SK-N-SH (cell line): ENCODE data around the gene B3GNT7. TPM values are rescaled to one million over a fixed set of nuclear protein-coding genes. Genes with fewer than 3 reads are reported as not detected.

Experiments used
- CTCF ChIA-PET: fragments of 300-600, 350-600 bp; formaldehyde crosslinking; extraction: SDS; loops from one replicate; lab custom pipeline; 2021; lab: Yijun Ruan, JAX
- POLR2A ChIA-PET: fragments of 350-600 bp; sonication (Branson Sonifier 250); formaldehyde crosslinking; extraction: SDS; loops from one replicate; lab custom pipeline; 2020; ENCODE audit warnings: antibody characterized with exemption, inconsistent platforms; lab: Yijun Ruan, JAX
- DNase-seq: peaks from one replicate; pipeline ENCODE4 v3.0.0; 2012
- H2AFZ ChIP-seq: fragments of 200-600 bp; sonication (generic); 2 replicates; pipeline ENCODE4 v1.8.1; 2016; ENCODE audit warnings: antibody characterized with exemption, mild to moderate bottlenecking, low read depth
- H3F3A ChIP-seq: fragments of 200-600 bp; sonication (generic); replicated peaks from 2 replicates; pipeline ENCODE3; 2016; ENCODE audit warnings: antibody characterized with exemption, mild to moderate bottlenecking; ENCODE audit not compliant: insufficient read depth
- H3K27ac ChIP-seq, 2 experiments: fragments of 200-500 bp in 1 of 2; fragments of 200-600 bp in 1 of 2; sonication (Bioruptor generic) in 1 of 2; sonication (generic), shearing (Covaris generic) in 1 of 2; 2 replicates each; pipeline versions ENCODE4 v1.5.1 to v1.6.1; 2014 to 2016; ENCODE audit warnings: low read depth in 2 of 2, inconsistent platforms in 1 of 2, low read length in 1 of 2, mild to moderate bottlenecking in 1 of 2, mixed read lengths in 1 of 2
- H3K27me3 ChIP-seq: fragments of 200-600 bp; sonication (generic), shearing (Covaris generic); 2 replicates; pipeline ENCODE4 v1.6.1; 2016; ENCODE audit warnings: mixed run types; ENCODE audit not compliant: insufficient read depth
- H3K36me3 ChIP-seq, 2 experiments: fragments of 200-500 bp in 1 of 2; fragments of 200-600 bp in 1 of 2; sonication (Bioruptor generic) in 1 of 2; sonication (generic) in 1 of 2; replicated peaks in 1 of 2; 2 replicates each; pipeline versions ENCODE3 to v1.5.1; 2014 to 2016; ENCODE audit warnings: low read length in 1 of 2, mild to moderate bottlenecking in 1 of 2; ENCODE audit not compliant: insufficient read depth in 2 of 2, control insufficient read depth in 1 of 2
- H3K4me1 ChIP-seq, 2 experiments: fragments of 200-500 bp in 1 of 2; fragments of 200-600 bp in 1 of 2; sonication (Bioruptor generic) in 1 of 2; sonication (generic), shearing (Covaris generic) in 1 of 2; 2 replicates each; pipeline versions ENCODE4 v1.5.1 to v1.6.1; 2014 to 2016; ENCODE audit warnings: low read depth in 1 of 2, low read length in 1 of 2, mixed run types in 1 of 2; ENCODE audit not compliant: insufficient read depth in 2 of 2, control insufficient read depth in 1 of 2
- H3K4me2 ChIP-seq: fragments of 200-600 bp; sonication (generic), shearing (Covaris generic); 2 replicates; pipeline ENCODE4 v1.6.1; 2017; ENCODE audit warnings: mixed run types
- H3K4me3 ChIP-seq, 2 experiments: fragments of 200-500 bp in 1 of 2; fragments of 200-600 bp in 1 of 2; sonication (Bioruptor generic) in 1 of 2; sonication (generic), shearing (Covaris generic) in 1 of 2; 2 replicates each; pipeline versions ENCODE4 v1.5.1 to v1.8.1; 2014 to 2016; ENCODE audit warnings: low read depth in 2 of 2, inconsistent platforms in 1 of 2, low read length in 1 of 2, mild to moderate bottlenecking in 1 of 2, mixed read lengths in 1 of 2, moderate library complexity in 1 of 2
- H3K79me2 ChIP-seq: fragments of 200-600 bp; sonication (generic); 2 replicates; pipeline ENCODE4 v1.8.1; 2017; ENCODE audit warnings: mild to moderate bottlenecking; ENCODE audit not compliant: insufficient read depth
- H3K9ac ChIP-seq: fragments of 200-600 bp; sonication (generic); 2 replicates; pipeline ENCODE4 v1.6.1; 2017; ENCODE audit warnings: mixed run types
- H3K9me2 ChIP-seq: fragments of 200-600 bp; sonication (generic); 2 replicates; pipeline ENCODE4 v1.6.1; 2017; ENCODE audit warnings: mixed run types
- H3K9me3 ChIP-seq: fragments of 200-600 bp; sonication (generic); 2 replicates; pipeline ENCODE4 v1.6.1; 2017; ENCODE audit warnings: mixed run types, mild to moderate bottlenecking, moderate library complexity
- H4K20me1 ChIP-seq: fragments of 200-600 bp; sonication (generic); 2 replicates; pipeline ENCODE4 v1.6.1; 2017; ENCODE audit warnings: mild to moderate bottlenecking, mixed run types; ENCODE audit not compliant: insufficient read depth
- CTCF ChIP-seq: fragments of 200-600 bp; sonication (generic); IDR thresholded peaks from 2 replicates; pipeline ENCODE4 v1.6.1; 2017; ENCODE audit warnings: antibody characterized with exemption, mild to moderate bottlenecking, moderate library complexity
- ELF1 ChIP-seq: IDR thresholded peaks from 2 replicates; pipeline ENCODE4 v1.4.0; 2012
- EP300 ChIP-seq, 2 experiments: IDR thresholded peaks; 2 replicates each; pipeline versions ENCODE4 v1.4.0 to v1.6.1; 2012; ENCODE audit warnings: borderline replicate concordance in 1 of 2, low read depth in 1 of 2, low read length in 1 of 2
- EZH2phosphoT487 ChIP-seq: fragments of 200-600 bp; sonication (generic); IDR thresholded peaks from 2 replicates; pipeline ENCODE4 v1.6.1; 2017; ENCODE audit warnings: low read depth, mixed run types, mild to moderate bottlenecking, antibody characterized with exemption, moderate library complexity, borderline replicate concordance
- GABPA ChIP-seq: IDR thresholded peaks from 2 replicates; pipeline ENCODE4 v1.4.0; 2012; ENCODE audit warnings: low read depth, mild to moderate bottlenecking
- MXI1 ChIP-seq: IDR thresholded peaks from 2 replicates; pipeline ENCODE4 v1.6.1; 2012; ENCODE audit warnings: mild to moderate bottlenecking, low read depth, low read length, improper control_type of control experiment
- RAD21 ChIP-seq: IDR thresholded peaks from 2 replicates; pipeline ENCODE4 v1.6.1; 2012; ENCODE audit warnings: mild to moderate bottlenecking, low read length
- RCOR1 ChIP-seq: fragments of 150-350 bp; IDR thresholded peaks from 2 replicates; pipeline ENCODE4 v1.6.1; 2017; ENCODE audit warnings: antibody characterized with exemption, low read length
- REST ChIP-seq: IDR thresholded peaks from 2 replicates; pipeline ENCODE4 v1.6.1; 2012; ENCODE audit warnings: mild to moderate bottlenecking, low read depth, low read length, moderate library complexity
- RFX5 ChIP-seq: IDR thresholded peaks from 2 replicates; pipeline ENCODE4 v1.6.1; 2012; ENCODE audit warnings: mild to moderate bottlenecking, improper control_type of control experiment, low read length
- RXRA ChIP-seq: IDR thresholded peaks from 2 replicates; pipeline ENCODE4 v1.4.0; 2012; ENCODE audit warnings: low read depth, mild to moderate bottlenecking, borderline replicate concordance
- SIN3A ChIP-seq: IDR thresholded peaks from 2 replicates; pipeline ENCODE4 v1.6.1; 2012; ENCODE audit warnings: low read depth, mild to moderate bottlenecking, low read length, moderate library complexity, borderline replicate concordance
- TEAD4 ChIP-seq: IDR thresholded peaks from 2 replicates; pipeline ENCODE4 v1.4.0; 2012; ENCODE audit warnings: mild to moderate bottlenecking, borderline replicate concordance; ENCODE audit not compliant: insufficient read depth
- USF1 ChIP-seq: IDR thresholded peaks from 2 replicates; pipeline ENCODE4 v1.4.0; 2012; ENCODE audit warnings: low read depth, borderline replicate concordance
- WGBS: methylation state at CpG from one replicate; pipeline ENCODE4 v1.1.6; 2017; ENCODE audit warnings: low lambda C conversion rate; 5-methylcytosine and 5-hydroxymethylcytosine counted together
- polyA plus RNA-seq, 3 experiments: library from polyadenylated mRNA; depleted of rRNA; stranded (reverse); fragments of >200 nt; gene quantifications; 2 replicates each; pipeline ENCODE4 v1.2.3, GENCODE V29; 2012
- TF ChIP-seq, protein P1 (sequence below): IDR thresholded peaks from 2 replicates; pipeline ENCODE4 v1.4.0; 2012; ENCODE audit warnings: low read depth
- TF ChIP-seq, protein P2 (sequence below): IDR thresholded peaks from 2 replicates; pipeline ENCODE4 v1.4.0; 2012; ENCODE audit warnings: low read depth, borderline replicate concordance

B3GNT7 gene
- polyA plus RNA-seq, 1 of the 3 experiments (the other 2 are of a cell fraction), result 0.12 TPM

DNA sequence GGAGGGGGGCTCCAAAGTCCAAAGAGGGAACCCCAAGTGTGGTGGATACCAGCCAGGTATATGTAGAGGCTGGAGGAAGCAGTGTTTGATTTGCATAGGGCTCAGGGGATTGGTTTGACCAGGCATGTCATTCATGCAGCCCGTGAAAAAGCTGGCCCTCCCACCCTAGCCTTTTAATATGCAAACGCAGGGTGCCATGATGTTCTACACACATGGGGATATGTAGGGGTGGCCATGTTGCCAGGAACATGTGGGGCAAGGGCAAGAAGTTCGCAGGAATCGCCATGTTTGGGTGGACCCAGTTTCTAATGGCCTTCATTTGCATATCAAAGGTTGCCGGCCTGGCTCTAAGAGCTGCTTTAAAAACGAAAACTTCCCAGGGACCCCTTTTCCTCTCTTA is 33.6 kb downstream of the B3GNT7 start (continued):
- TF ChIP-seq REST, result no peak
- TF ChIP-seq EZH2phosphoT487, result no peak
- no peak for TF ChIP-seq RCOR1
- no peak for TF ChIP-seq RXRA
- no peak for TF ChIP-seq MXI1

- Histone ChIP-seq H3K9ac (no peak overlapping the region), H3K36me3 (no peaks in the 10 kb centered on the region), H3K79me2 (no peaks in the 10 kb centered on the region), H3K4me2 (no peak overlapping the region), H3K9me2 (no peaks in the 10 kb centered on the region), H2AFZ (no peak overlapping the region), H4K20me1 (no peaks in the 10 kb centered on the region), H3K4me1 (no peaks in the 10 kb centered on the region), H3K27ac (no peak overlapping the region), H3K27me3 (no peaks in the 10 kb centered on the region)
- POLR2A ChIA-PET, result no interaction called here
- no peak for DNase-seq
- 52% methylated on average over 3 of the region's 3 CpGs for WGBS
- TF ChIP-seq GABPA, result no peak
- TF ChIP-seq, protein P1, sequence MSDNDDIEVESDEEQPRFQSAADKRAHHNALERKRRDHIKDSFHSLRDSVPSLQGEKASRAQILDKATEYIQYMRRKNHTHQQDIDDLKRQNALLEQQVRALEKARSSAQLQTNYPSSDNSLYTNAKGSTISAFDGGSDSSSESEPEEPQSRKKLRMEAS, result no peak
- no peak for TF ChIP-seq EP300 (IDR thresholded peaks at IDR 0.05; ENCODE audit: borderline replicate concordance in 1 of 2, low read depth in 1 of 2, low read length in 1 of 2)
- TF ChIP-seq, protein P2, sequence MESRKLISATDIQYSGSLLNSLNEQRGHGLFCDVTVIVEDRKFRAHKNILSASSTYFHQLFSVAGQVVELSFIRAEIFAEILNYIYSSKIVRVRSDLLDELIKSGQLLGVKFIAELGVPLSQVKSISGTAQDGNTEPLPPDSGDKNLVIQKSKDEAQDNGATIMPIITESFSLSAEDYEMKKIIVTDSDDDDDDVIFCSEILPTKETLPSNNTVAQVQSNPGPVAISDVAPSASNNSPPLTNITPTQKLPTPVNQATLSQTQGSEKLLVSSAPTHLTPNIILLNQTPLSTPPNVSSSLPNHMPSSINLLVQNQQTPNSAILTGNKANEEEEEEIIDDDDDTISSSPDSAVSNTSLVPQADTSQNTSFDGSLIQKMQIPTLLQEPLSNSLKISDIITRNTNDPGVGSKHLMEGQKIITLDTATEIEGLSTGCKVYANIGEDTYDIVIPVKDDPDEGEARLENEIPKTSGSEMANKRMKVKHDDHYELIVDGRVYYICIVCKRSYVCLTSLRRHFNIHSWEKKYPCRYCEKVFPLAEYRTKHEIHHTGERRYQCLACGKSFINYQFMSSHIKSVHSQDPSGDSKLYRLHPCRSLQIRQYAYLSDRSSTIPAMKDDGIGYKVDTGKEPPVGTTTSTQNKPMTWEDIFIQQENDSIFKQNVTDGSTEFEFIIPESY, result no peak
- no peak for TF ChIP-seq RAD21
- TF ChIP-seq SIN3A, result no peak
- TF ChIP-seq TEAD4, result no peak
- no peak for TF ChIP-seq REST
- TF ChIP-seq CTCF, result no peak
- TF ChIP-seq ELF1, result no peak
- no peak for TF ChIP-seq USF1
- no peak for TF ChIP-seq RFX5
- TF ChIP-seq, all 33 proteins: peak for 0
- no peaks in the 10 kb centered on the region for H3F3A ChIP-seq
- no peak overlapping the region for H3K4me3 ChIP-seq
- H3K9me3 ChIP-seq, result no peaks in the 10 kb centered on the region
- CTCF ChIA-PET, result interaction anchor here (0.7 to 3.5 kb wide), 5 partner anchors 12 to 202 kb away, joined by 3 to 16 read pairs (median 11); no protein-coding TSS in a partner anchor
These were observed 34.4 kb downstream of the B3GNT7 start for GRCh38 chr2:231429901-231430300.
